H1 (cell line): ENCODE measurements around the gene CSF3. TPM values are rescaled to one million over a fixed set of nuclear protein-coding genes. Genes with fewer than 3 reads are reported as not detected.

Experiments
- BACH1 ChIP-seq: IDR thresholded peaks from 2 replicates; pipeline ENCODE4 v1.6.1; 2012; ENCODE audit warnings: low read length, improper control_type of control experiment
- CHD7 ChIP-seq: fragments of 300-600 bp; sonication (generic); IDR thresholded peaks from 2 replicates; pipeline ENCODE4 v1.7.1; 2012; ENCODE audit warnings: low read length, moderate library complexity, mild to moderate bottlenecking, inconsistent platforms; ENCODE audit not compliant: insufficient replicate concordance
- GABPA ChIP-seq: IDR thresholded peaks from 2 replicates; pipeline ENCODE4 v1.6.1; 2011; ENCODE audit warnings: mild to moderate bottlenecking, low read length, moderate library complexity, borderline replicate concordance; ENCODE audit not compliant: insufficient read depth
- HDAC6 ChIP-seq: IDR thresholded peaks from one replicate; pipeline ENCODE4 v1.7.1; 2012; ENCODE audit warnings: low read depth, mild to moderate bottlenecking, inconsistent platforms, low read length, moderate library complexity
- POLR2AphosphoS5 ChIP-seq: IDR thresholded peaks from 2 replicates; pipeline ENCODE4 v1.6.1; 2011; ENCODE audit warnings: low read depth, low read length
- SAP30 ChIP-seq: fragments of 300-600 bp; sonication (generic); IDR thresholded peaks from 2 replicates; pipeline ENCODE4 v1.7.1; 2012; ENCODE audit warnings: low read length, moderate library complexity, mild to moderate bottlenecking, inconsistent platforms; ENCODE audit not compliant: insufficient read depth, insufficient replicate concordance
- SIRT6 ChIP-seq: IDR thresholded peaks from one replicate; pipeline ENCODE4 v1.7.1; 2012; ENCODE audit warnings: low read length, inconsistent platforms
- SUZ12 ChIP-seq: fragments of 200-600 bp; sonication (generic); IDR thresholded peaks from 2 replicates; pipeline ENCODE4 v1.6.1; 2012; ENCODE audit warnings: mild to moderate bottlenecking, inconsistent platforms, low read length, moderate library complexity, mixed read lengths
- YY1 ChIP-seq: IDR thresholded peaks from 2 replicates; pipeline ENCODE4 v1.6.1; 2011; ENCODE audit warnings: low read depth, mild to moderate bottlenecking, low read length
- ZNF274 ChIP-seq: IDR thresholded peaks from 2 replicates; pipeline ENCODE4 v1.7.0; 2012; ENCODE audit warnings: low read length, borderline replicate concordance; ENCODE audit errors: extremely low read depth
- polyA plus RNA-seq, 7 experiments: library from polyadenylated mRNA; depleted of rRNA in 3 of 7; stranded (reverse) in 5 of 7; unstranded in 2 of 7; fragments of >200 nt in 5 of 7; fragments of 200-250 nt in 2 of 7; gene quantifications; 1 replicate in 5 of 7; 2 replicates in 1 of 7; 4 replicates in 1 of 7; pipeline versions ENCODE4 v1.2.1 to v1.2.3, GENCODE V29; 2011 to 2013; ENCODE audit warnings: missing spikeins in 2 of 7, mixed read lengths in 2 of 7
- total RNA-seq: library from RNA; stranded (reverse); fragmentation: NEBNext Ultra II Directional; extraction: Animal tissue kit (Norgen Biotek cat#: 25700); gene quantifications from 2 replicates; pipeline ENCODE4 v1.2.1, GENCODE V29; 2021

CSF3 gene
- total and polyA plus RNA-seq, 2 of the 8 experiments (the other 6 are each of a cell fraction or from before 2014, with no cell fraction given): 0.03 TPM; not detected in 1

DNA sequence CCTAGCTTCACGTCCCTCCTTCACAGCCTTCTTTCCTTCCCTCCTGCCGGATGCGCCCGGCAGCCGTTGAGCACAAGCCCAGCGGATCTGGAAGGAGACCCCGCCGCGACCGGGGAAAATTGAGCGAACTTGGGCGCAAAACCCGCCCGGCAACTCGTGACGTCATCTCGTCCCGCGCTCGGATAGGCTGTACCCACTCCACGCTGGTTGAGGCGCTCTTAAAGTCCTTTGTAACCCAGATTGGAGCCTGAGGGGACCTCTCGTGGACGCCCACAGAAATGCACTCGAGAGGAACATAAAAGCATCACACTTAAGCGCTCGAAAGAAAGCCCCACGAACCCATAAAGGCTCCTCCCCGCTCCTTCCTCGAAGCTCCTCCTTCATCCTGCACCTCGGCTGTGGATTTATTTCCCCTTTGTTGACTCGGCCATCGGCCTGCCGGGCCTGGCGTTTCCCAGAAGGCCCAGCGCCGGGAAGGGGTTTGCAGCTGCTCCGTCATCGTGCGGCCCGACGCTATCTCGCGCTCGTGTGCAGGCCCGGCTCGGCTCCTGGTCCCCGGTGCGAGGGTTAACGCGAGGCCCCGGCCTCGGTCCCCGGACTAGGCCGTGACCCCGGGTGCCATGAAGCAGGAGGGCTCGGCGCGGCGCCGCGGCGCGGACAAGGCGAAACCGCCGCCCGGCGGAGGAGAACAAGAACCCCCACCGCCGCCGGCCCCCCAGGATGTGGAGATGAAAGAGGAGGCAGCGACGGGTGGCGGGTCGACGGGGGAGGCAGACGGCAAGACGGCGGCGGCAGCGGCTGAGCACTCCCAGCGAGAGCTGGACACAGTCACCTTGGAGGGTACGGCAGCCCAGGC, 34.7 kb upstream of the CSF3 start, which contains the start of gene PSMD3 (continued):
- TF ChIP-seq CHD7: peak; percentile 31
- no peak; the same call in 1 of the 2 replicates for TF ChIP-seq SUZ12
- no peak for TF ChIP-seq ZNF274
- TF ChIP-seq GABPA: no peak
- no peak for TF ChIP-seq SIRT6
- no peak for TF ChIP-seq SAP30
- TF ChIP-seq YY1: peak; percentile 86
- peak; percentile 92 for TF ChIP-seq BACH1
- TF ChIP-seq HDAC6: no peak
- peak; percentile 88 for TF ChIP-seq POLR2AphosphoS5
